ENCODE results near the gene RAPGEF1. TPM values are rescaled to one million over a fixed set of nuclear protein-coding genes. Genes with fewer than 3 reads are reported as not detected.

Gene RAPGEF1
- total RNA-seq, 1 experiment from 2014 or later: 30.8 TPM

DNA sequence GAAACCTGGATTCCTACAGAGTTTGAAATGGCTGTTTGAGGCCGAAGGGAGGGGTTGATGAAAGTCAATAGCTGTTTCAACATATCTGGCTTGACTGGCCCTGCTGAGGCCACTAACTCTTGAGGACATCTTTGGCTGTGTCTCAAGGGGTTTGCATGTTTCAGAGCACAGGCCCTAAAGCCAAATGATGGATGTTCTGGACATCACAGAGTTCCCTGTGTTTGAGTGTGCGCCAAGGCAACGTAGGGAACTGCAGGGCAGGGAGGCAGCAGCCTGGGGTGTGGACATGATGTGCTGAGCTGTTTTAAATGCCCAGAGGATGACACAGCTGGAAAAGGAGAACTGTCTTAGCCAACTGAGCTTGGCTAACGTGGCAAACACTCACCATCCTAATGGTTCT, 89.6 kb downstream of the RAPGEF1 start:
- no peak for DNase-seq (ENCODE audit: low read depth)

GRCh38 chr9:131649646-131650045, 90.2 kb downstream of the RAPGEF1 start:
- no peak for DNase-seq (ENCODE audit: low read depth)

- peak; percentile 18 for DNase-seq (ENCODE audit: low read depth)
Observed at GRCh38 chr9:131645078-131645776, 94.6 kb downstream of the RAPGEF1 start.

DNA sequence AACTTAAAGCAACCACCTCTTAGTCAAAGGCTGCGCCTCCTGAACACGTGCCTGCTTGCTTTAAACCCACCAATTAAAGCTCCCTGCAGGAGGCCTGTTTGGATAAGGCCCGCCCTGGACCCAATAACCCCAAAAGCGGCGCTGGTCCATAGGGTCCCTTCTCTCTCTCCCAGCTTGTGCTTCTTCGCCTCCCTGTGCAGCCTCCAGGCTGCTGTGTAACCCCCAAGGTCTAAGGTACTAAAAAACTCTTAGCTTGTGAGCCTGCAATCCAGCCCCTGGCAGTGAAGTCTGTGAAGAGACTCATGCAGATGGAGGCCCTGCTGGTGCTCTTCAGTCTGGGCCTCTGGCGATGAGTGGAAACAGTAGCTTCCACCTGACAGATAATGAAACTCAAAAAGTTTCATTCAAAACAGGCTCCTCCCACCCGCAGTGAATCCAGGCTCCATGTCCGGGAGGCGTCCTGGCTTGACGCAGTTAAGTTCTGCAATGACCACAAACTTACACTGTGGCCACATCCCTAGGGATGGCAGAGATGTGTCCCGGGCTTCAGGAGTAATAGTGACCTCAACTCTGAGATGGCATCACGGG, 97.3 kb downstream of the RAPGEF1 start:
- no peak for DNase-seq (ENCODE audit: low read depth)

- DNase-seq (ENCODE audit: low read depth): no peak
Observed at GRCh38 chr9:131641618-131642495, 98.0 kb downstream of the RAPGEF1 start.

DNA sequence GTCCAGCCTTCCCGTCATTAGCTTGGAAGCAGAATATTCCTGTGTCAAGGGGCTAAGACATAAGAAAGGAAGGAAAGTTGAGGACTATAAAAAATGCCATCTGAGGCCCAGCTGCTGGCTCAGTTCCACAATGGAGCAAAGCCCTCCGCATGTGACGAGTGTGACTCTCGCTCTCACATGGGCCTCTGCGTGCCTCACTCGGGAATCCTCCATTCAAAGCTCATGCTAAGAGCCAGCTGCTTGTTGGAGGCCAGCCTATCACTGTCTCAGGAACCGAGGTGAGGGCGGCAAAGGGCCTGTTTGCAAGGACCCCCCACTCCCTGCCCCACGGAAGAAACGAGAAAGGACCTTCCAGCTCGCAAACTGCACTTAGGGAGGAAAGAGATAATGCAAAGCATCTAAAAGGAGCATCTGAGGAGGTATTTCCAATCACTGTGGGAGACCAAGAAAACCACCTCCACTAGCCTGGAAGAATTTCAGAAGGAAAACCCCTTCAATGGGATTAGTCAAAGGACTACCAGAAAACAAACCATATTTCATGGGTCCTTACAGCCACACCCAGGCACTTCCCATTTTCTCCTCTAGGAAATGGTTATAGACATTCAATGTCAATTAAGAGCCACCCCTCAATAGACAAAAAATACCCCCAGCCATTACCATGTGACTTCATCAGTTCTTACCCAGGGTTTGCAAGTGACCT, 99.3 kb downstream of the RAPGEF1 start:
- DNase-seq (ENCODE audit: low read depth): no peak

DNA sequence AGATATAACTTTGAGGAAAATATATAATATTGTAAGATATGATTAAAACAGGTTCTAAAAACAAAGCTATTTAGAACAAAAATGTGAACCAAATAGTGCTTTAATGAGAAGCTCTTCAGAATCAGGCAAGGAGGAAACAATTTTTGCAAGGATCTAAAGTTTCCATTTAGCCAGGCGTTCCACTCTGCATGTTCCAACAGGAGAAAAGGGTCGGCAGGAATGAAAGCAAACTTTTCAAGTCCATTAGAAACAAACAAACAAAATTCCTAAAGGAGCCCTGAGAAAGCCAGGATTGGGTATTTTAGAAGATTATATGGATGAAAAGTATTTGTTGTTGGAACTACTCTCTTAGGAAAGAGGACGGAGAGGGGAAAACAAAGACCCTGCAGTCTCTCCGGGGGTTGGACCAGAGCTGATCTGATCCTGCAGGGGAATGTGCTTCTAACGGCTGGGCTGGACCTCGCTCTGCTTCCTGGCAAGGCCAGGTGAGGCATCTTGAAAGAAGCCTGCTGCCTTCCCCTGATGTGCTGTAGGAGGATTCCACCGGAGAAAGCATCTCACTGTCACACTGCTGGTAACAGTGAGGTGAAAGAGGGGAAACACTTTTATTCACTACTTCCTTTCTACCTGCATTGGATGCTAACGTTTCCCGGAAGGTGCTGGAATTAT, 100.0 kb downstream of the RAPGEF1 start:
- DNase-seq (ENCODE audit: low read depth): no peak

- no peak for DNase-seq (ENCODE audit: low read depth)
Observed at GRCh38 chr9:131636593-131636992, 103.3 kb downstream of the RAPGEF1 start.

DNA sequence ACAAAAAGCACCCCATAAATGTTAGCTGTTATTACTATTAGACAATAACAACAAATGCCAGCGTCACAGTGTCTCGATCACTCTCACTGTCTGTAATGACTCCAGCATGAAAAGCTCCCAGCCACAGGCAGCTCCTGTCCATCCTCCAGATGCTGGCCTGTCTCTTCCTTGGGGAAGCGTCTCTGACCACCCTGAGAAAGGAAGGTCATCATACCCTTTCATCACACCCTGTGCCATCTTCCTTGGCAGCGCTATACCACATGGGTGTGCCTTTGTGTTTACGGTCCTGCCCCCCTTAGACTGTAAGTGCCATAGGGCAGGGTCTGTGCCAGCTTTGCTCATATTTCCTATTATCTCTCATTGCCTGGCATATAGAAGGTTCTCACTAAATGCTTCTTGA, 104.0 kb downstream of the RAPGEF1 start:
- no peak for DNase-seq (ENCODE audit: low read depth)

DNA sequence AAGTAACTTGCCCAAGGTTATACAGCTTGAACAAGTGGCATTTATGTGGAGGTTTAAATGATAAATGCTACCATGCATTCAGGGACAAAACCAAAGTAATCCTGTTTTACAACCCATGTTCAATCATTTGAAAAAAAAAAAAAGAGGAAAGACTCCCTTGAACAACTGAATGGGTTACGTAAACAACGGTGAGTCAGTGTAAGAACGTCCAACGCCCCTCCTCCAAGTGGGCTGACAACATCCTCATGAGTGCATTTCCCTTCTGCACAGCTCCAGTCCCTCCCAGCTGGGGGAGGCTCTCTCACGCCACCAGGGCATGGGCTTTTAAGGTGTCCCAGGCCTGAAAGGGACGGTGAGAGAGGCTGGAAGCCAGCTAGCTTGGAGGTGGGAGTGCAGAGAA, 104.6 kb downstream of the RAPGEF1 start:
- DNase-seq (ENCODE audit: low read depth): peak; percentile 98

DNA sequence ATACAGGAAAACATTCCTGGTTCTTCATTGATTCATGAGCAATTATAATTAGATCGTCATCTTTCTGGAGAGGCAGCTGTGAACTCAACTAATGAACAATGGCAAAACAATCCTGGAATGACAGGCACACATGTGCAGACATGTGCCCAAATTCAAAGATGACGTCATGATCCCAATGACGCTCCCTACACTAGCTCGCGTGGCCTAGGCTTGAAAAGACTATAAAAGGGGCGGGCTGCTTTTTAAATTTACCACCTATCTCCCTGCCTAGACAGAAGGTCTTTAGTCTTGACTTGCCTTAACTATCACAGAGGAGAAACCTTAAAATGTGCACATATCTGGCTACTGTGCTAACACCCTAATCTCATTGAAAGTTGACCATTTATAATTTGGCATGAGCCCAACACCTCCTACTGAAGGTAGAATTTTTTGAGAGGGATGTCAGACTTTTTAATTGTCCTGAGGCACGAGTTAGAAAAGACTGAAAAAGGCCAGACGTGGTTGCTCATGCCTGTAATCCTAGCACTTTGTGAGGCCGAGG, 106.3 kb downstream of the RAPGEF1 start:
- peak; percentile 54 for DNase-seq (ENCODE audit: low read depth)

DNA sequence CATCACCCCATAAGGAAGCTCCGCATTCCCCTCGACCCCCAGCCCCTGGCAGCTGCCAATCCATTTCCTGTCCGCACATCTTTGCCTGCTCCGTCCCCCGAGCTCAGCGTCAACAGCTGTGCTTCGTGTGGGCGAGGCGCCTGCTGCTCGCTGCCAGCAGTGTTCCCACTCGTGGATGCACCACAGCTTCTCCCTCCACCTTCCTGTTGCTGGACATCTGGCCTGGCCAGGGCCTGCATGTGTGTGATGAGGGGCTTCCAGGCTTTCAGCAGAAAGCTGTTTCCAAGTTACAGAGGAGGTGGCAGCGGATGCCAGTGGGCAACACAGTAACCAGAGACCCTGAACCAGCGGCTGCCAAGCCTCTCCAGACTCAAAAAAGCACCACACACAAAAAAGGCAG, 108.6 kb downstream of the RAPGEF1 start:
- no peak for DNase-seq (ENCODE audit: low read depth)

DNA sequence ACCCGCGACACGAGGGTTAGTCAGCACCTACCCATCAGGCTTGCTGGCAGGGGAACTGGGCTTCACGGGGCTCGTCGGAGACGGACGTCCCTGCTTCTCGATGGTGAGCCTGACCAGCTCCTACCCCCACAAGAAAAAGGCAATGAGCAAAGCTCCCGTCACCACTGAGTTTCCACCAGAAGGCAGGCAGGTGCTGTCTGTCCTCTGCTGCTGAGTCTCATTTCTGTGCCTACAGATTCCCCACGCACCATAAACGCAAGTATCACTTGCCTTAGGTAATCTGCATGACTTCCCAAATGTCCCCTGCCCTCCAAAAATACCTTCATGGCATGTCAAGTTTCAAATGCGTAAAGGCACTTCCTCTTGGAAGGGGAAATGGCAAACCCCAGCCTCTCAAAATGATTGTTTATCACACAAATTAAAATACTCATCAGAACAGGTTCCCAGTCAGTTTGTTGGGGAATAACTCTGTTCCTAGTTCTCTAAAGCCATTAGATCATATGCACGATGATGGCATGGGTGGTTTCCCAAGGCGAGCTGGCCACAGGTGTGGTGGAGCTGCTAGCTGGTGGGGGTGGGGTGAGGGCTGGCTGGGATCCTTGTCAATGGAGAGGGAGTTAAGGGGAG, 109.6 kb downstream of the RAPGEF1 start:
- DNase-seq (ENCODE audit: low read depth): no peak

DNA sequence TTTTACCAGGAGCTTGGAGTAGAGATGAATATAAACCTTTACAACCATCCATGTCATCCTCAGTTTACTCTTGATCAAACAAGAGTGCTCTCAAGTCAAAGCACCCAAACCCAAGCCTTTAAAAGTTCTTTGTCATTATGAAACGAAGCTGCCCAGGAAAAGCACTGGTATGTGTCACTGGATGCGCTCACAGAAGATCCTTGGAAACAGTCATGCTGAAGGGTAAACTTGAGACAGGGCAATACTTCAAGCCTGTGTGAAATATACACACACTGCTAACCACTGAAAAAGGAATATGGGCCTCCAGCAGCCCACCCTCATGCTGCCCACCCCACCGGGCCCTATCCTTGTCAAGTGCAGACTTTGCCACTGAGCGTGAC, 110.1 kb downstream of the RAPGEF1 start:
- no peak for DNase-seq (ENCODE audit: low read depth)

DNA sequence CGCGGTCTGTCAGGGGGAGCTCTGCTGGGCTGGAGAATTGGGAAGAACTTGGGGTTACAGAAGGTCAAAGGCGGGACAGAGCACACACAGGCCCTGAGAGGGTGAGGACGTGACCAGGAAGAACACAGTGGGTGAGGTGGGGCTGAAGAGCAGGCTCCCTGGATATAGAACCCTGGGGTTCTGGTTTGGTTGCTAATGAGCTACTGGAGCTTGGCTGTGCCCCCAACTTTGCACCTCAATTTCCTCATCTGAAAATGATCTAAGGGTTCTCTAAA, 110.7 kb downstream of the RAPGEF1 start:
- no peak for DNase-seq (ENCODE audit: low read depth)

- DNase-seq (ENCODE audit: low read depth): no peak
Observed at GRCh38 chr9:131628459-131629225, 111.2 kb downstream of the RAPGEF1 start.

DNA sequence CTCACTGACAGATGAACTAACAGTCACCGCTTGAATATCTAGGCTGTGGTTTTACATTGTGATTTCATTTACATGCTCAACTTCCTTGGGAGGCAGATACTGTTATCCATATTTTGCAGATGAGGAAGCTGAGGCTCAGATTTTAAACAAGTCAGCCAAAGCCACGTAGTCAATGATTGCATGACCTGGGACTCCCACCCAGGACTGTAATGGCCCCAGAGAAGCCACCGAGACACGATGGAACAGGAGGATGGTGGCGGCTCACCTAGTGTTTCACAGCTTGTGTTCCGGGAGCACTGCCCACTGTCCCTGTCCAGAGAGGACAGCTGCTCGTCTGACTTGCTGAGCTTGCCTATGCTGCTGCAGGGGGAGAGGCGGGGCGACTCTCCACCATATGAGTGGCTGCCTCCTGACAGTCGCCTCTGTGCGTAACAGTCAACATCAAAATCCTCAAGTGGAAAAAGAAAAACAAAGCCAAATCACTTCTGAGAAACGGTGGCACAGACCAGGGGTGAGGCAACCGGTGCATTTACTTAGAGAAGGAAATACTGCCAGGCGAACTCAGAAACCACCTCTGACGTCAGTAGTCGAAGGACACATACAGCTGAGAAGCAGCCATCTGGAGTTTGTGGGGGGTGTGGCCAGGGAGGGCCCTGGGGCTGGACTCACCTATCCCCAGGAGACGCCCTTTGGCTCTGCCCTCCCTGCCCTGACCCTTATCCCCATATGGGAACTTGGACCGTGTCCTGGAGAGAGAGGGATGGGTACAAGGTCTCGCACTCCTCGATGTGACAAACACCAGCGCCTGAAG, 112.0 kb downstream of the RAPGEF1 start:
- peak; percentile 75 for DNase-seq (ENCODE audit: low read depth)

GRCh38 chr9:131627326-131627647, 112.6 kb downstream of the RAPGEF1 start:
- DNase-seq (ENCODE audit: low read depth): no peak

DNA sequence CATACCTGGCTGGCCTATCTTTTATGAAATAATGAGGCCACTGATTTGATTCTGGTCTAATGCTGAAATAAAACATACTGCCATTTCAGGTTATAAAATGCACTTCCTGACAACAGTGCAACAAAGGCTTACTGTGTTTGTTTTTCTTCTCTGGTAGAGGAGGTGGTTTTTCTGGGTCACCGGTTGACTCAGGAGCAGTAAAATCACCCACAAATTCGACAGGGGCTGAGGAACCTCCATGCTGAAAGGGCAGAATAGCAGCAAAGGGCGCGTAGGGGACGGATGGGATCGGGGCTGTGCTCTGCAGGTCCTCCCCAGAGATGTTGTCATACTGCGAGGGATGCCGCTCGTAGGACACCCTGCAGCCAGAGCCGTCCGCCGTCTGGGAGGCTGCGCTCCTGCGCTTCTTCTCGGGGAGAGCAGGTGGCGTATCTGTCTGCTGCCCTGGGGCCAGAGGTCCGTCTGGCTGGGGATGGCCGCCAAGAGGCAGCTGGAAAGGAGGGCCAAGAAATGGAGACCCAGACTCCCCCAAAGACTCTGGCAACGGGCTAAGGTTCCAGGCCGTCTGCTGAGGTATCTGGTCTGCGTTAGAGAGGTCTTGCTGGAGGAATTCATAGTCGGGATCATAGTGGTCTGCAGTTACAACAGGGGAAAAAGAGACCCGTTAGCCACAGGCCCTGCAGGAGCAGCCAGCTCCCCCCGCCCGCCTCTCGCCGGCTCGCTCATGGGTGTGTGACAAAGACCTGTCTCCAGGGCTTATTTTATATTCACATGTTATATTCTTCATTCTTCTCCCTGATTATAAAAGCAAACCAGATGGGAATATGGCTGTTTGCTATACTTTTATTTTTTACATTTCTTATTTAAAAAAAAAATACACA, 113.8 kb downstream of the RAPGEF1 start:
- peak; percentile 77 for DNase-seq (ENCODE audit: low read depth)
